ENCODE measurements around the gene SLC38A4. TPM values are rescaled to one million over a fixed set of nuclear protein-coding genes. Genes with fewer than 3 reads are reported as not detected.
"Not testable (repeated sequence)": the region's sequence is repeated elsewhere in the genome, so short reads cannot be mapped to it uniquely, and the experiment has no call there.

The SLC38A4 gene
- total RNA-seq, 4 donors from 2014 or later, result 0.23 to 0.54 TPM; not detected in 2

DNA sequence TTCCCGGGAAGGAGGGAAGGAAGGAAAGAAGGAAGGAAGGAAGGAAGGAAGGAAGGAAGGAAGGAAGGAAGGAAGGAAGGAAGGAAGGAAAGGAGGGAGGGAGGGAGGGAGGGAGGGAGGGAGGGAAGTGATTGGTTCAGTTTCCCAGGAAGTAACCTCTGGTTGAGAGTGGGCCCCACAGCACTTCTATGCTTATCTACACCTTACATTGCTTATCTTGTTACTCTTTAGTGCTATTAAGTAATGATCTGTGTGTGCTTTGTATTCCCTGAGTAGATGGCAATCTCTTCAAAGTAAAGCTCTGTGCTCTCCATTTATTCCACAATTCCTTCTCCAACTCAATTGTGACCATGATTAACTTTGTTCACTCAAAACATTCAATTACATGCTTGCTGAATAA, 74.6 kb downstream of the SLC38A4 start:
- ATAC-seq, result no peak
- no peaks in the 10 kb centered on the region for H3K4me1 ChIP-seq
- H3K27ac ChIP-seq, result no peak overlapping the region
- WGBS, 2 donors (ENCODE audit: low coverage in 1 of 2), result 40 to 75% methylated on average over 1 of the region's 1 CpG
- peaks cover 0 to 21% (median 0%) of the 10 kb centered on the region in 3 donors for H3K9me3 ChIP-seq
- H3K4me3 ChIP-seq, result no peak overlapping the region
- TF ChIP-seq POLR2A (IDR thresholded peaks at IDR 0.05) (no peak), EP300 (IDR thresholded peaks at IDR 0.05) (no peak)
- TF ChIP-seq, protein P1, sequence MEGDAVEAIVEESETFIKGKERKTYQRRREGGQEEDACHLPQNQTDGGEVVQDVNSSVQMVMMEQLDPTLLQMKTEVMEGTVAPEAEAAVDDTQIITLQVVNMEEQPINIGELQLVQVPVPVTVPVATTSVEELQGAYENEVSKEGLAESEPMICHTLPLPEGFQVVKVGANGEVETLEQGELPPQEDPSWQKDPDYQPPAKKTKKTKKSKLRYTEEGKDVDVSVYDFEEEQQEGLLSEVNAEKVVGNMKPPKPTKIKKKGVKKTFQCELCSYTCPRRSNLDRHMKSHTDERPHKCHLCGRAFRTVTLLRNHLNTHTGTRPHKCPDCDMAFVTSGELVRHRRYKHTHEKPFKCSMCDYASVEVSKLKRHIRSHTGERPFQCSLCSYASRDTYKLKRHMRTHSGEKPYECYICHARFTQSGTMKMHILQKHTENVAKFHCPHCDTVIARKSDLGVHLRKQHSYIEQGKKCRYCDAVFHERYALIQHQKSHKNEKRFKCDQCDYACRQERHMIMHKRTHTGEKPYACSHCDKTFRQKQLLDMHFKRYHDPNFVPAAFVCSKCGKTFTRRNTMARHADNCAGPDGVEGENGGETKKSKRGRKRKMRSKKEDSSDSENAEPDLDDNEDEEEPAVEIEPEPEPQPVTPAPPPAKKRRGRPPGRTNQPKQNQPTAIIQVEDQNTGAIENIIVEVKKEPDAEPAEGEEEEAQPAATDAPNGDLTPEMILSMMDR (IDR thresholded peaks at IDR 0.05), result no peak
- H3K27me3 ChIP-seq, result no peaks in the 10 kb centered on the region
- H3K36me3 ChIP-seq, result no peaks in the 10 kb centered on the region

DNA sequence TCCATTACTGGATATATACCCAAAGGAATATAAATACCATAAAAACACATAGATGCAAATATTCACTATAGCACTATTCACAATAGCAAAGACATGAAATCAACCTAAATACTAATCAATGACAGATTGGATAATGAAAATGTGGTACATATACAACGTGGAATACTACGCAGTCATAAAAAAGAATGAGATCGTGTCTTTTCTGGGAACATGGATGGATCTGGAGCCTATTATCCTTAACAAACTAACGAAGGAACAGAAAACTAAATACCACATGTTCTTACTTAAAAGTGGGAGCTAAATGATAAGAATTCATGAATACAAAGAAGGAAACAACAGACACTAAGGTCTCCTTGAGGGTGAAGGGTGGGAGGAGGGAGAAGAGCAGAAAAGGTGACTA, 76.5 kb downstream of the SLC38A4 start:
- WGBS, 2 donors (ENCODE audit: low coverage in 1 of 2), result 88 to 95% methylated on average over 4 of the region's 4 CpGs
- Histone ChIP-seq H3K36me3 (no peaks in the 10 kb centered on the region), H3K27ac (no peak overlapping the region), H3K4me3 (no peak overlapping the region), H3K9me3 (peaks cover 0 to 33% (median 0%) of the 10 kb centered on the region in 3 donors), H3K4me1 (no peaks in the 10 kb centered on the region), H3K27me3 (no peaks in the 10 kb centered on the region)
- no peak for TF ChIP-seq EP300 (IDR thresholded peaks at IDR 0.05)
- TF ChIP-seq, protein P1 (IDR thresholded peaks at IDR 0.05), result no peak
- no peak for TF ChIP-seq POLR2AphosphoS5 (IDR thresholded peaks at IDR 0.05)
- TF ChIP-seq POLR2A (IDR thresholded peaks at IDR 0.05), result no peak
- no peak for ATAC-seq

DNA sequence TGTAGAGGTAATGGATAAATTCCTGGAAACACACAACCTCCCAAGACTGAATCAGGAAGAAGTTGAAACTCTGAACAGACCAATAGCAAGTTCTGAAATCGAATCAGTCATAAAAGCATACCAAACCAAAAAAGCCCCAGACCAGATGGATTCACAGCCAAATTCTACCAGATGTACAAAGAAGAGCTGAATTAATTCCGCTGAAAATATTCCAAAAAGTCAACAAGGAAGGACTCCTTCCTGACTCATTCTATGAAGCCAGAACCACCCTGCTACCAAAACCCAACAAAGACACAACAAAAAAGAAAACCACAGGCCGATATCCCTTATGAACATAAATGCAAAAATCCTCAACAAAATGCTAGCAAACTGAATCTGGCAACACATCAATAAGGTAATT, 81.5 kb downstream of the SLC38A4 start:
- Histone ChIP-seq H3K27me3 (no peaks in the 10 kb centered on the region), H3K36me3 (no peaks in the 10 kb centered on the region), H3K4me1 (no peaks in the 10 kb centered on the region), H3K4me3 (no peak overlapping the region), H3K9me3 (peaks cover 0 to 51% (median 0%) of the 10 kb centered on the region in 3 donors), H3K27ac (no peak overlapping the region)
- 83 to 85% methylated on average over 3 of the region's 3 CpGs for WGBS, 2 donors (ENCODE audit: low coverage in 1 of 2)
- ATAC-seq, result no peak
- TF ChIP-seq POLR2AphosphoS5 (IDR thresholded peaks at IDR 0.05), result no peak
- TF ChIP-seq POLR2A (IDR thresholded peaks at IDR 0.05), result no peak
- TF ChIP-seq, protein P1 (IDR thresholded peaks at IDR 0.05), result no peak
- no peak for TF ChIP-seq EP300 (IDR thresholded peaks at IDR 0.05)

DNA sequence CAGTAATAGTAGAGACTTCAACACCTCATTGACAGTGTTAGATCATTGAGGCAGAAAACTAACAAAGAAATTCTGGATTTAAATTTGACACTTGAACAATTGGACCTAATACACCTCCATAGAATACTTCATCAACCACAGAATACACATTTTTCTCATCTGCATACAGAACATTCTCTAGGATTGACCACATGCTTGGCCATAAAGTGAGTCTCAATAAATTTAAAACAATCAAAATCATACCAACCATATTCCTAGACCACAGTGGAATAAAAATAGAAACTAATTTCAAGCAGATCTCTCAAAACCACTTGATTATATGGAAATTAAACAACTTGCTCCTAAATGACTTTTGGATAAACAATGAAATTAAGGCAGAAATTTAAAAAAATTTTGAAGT, 82.3 kb downstream of the SLC38A4 start:
- no peak for ATAC-seq
- TF ChIP-seq POLR2AphosphoS5 (IDR thresholded peaks at IDR 0.05), result no peak
- H3K27me3 ChIP-seq, result no peaks in the 10 kb centered on the region
- no peaks in the 10 kb centered on the region for H3K36me3 ChIP-seq
- H3K4me3 ChIP-seq, result no peak overlapping the region
- peaks cover 0 to 49% (median 0%) of the 10 kb centered on the region in 3 donors for H3K9me3 ChIP-seq
- H3K27ac ChIP-seq, result no peak overlapping the region
- no peaks in the 10 kb centered on the region for H3K4me1 ChIP-seq

DNA sequence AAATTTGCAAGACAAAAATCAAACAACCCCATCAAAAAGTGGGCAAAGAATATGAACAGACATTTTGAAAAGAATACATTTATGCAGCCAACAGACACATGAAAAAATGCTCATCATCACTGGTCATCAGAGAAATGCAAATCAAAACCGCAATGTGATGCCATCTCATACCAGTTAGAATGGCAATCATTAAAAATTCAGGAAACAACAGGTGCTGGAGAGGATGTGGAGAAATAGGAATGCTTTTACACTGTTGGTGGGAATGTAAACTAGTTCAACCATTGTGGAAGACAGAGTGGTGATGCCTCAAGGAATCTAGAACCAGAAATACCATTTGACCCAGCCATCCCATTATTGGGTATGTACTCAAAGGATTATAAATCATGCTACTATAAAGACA, 83.5 kb downstream of the SLC38A4 start:
- not testable (repeated sequence) for H3K4me1 ChIP-seq, ATAC-seq, H3K4me3 ChIP-seq, H3K27ac ChIP-seq, H3K27me3 ChIP-seq, H3K36me3 ChIP-seq
- 100% methylated on average over 1 of the region's 1 CpG for WGBS, 2 donors (ENCODE audit: low coverage in 1 of 2)
- peaks cover 0 to 44% (median 0%) of the 10 kb centered on the region in 3 donors for H3K9me3 ChIP-seq

DNA sequence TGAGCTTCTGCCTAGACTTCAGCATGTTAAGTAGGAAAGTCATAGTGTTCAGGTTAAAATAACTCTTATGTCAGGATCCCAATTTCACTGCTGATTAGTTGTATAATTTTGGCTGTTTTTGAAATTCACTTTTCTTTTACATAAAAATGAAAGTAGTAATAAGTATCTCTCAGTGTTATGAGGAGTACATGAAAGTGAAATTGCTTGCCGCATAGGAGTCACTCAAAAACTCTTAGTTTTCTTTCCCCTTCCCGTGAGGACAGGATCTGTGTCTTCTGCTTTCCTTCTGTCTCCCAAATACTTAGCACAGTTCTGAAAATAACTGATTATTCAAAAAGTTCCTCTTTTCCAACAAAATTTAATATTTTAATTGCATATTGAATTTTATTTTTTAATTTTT, 100.5 kb downstream of the SLC38A4 start:
- Histone ChIP-seq H3K27me3 (no peaks in the 10 kb centered on the region), H3K36me3 (no peaks in the 10 kb centered on the region), H3K9me3 (no peaks in the 10 kb centered on the region), H3K4me1 (no peaks in the 10 kb centered on the region), H3K27ac (no peak overlapping the region), H3K4me3 (no peak overlapping the region)
- WGBS, 2 donors (ENCODE audit: low coverage in 1 of 2), result 69 to 96% methylated on average over 2 of the region's 2 CpGs
- no peak for ATAC-seq
- no peak for TF ChIP-seq POLR2AphosphoS5 (IDR thresholded peaks at IDR 0.05)
- TF ChIP-seq, protein P1 (IDR thresholded peaks at IDR 0.05), result no peak
